Caco-2 (cell line): ENCODE data around the gene TMED5. TPM values are rescaled to one million over a fixed set of nuclear protein-coding genes. Genes with fewer than 3 reads are reported as not detected.

Experiments
- BruUV-seq: library from RNA; stranded (reverse); fragments of 400-500 nt; replicated peaks from 2 replicates; lab custom pipeline; 2021; lab: Mats Ljungman, UMichigan
- CTCF ChIA-PET: fragments of 300-600 bp; sonication (Branson Sonifier 250); formaldehyde crosslinking; loops from one replicate; lab custom pipeline; 2022; ENCODE audit warnings: antibody characterized with exemption; lab: Charles Lee
- POLR2A ChIA-PET: fragments of 300-600 bp; sonication (Branson Sonifier 250); formaldehyde crosslinking; loops from one replicate; lab custom pipeline; 2022; ENCODE audit warnings: antibody characterized with exemption; lab: Charles Lee
- DNase-seq, 2 experiments: peaks; one replicate each; pipeline versions ENCODE4 v3.0.0 to v3.0.0-alpha.2; 2020 to 2022
- H3K27me3 ChIP-seq: replicated peaks from 2 replicates; pipeline ENCODE4 v1.6.0; 2011; ENCODE audit warnings: low read length; ENCODE audit not compliant: control insufficient read depth, insufficient read depth
- H3K36me3 ChIP-seq: 2 replicates; pipeline ENCODE4 v1.5.1; 2011; ENCODE audit warnings: low read length; ENCODE audit not compliant: control insufficient read depth, insufficient read depth
- H3K4me1 ChIP-seq: fragments of 250-450 bp; sonication (Bioruptor Pico); 2 replicates; pipeline ENCODE4 v1.5.1; 2020; ENCODE audit warnings: mild to moderate bottlenecking
- H3K4me3 ChIP-seq: 2 replicates; pipeline ENCODE4 v1.5.1; 2011; ENCODE audit warnings: low read depth, mild to moderate bottlenecking, control low read depth, low read length
- H3K9me3 ChIP-seq: fragments of 250-450 bp; sonication (Bioruptor Pico); 2 replicates; pipeline ENCODE4 v1.5.1; 2020; ENCODE audit warnings: mild to moderate bottlenecking, moderate library complexity
- H3K27ac Mint-ChIP-seq: one replicate; pipeline ENCODE4 v1.8.0; 2022; ENCODE audit warnings: mixed read lengths; ENCODE audit not compliant: unreplicated experiment
- H3K27me3 Mint-ChIP-seq: one replicate; pipeline ENCODE4 v1.8.0; 2022; ENCODE audit warnings: mixed read lengths; ENCODE audit not compliant: insufficient read depth, unreplicated experiment
- H3K36me3 Mint-ChIP-seq: one replicate; pipeline ENCODE4 v1.8.0; 2022; ENCODE audit warnings: mild to moderate bottlenecking, mixed read lengths; ENCODE audit not compliant: insufficient read depth, unreplicated experiment
- H3K4me1 Mint-ChIP-seq: one replicate; pipeline ENCODE4 v1.8.0; 2022; ENCODE audit warnings: low read depth, mixed read lengths; ENCODE audit not compliant: unreplicated experiment
- H3K4me3 Mint-ChIP-seq: one replicate; pipeline ENCODE4 v1.8.0; 2022; ENCODE audit warnings: mild to moderate bottlenecking, moderate library complexity, mixed read lengths; ENCODE audit not compliant: unreplicated experiment
- H3K9me3 Mint-ChIP-seq: one replicate; pipeline ENCODE4 v1.8.0; 2022; ENCODE audit warnings: mixed read lengths; ENCODE audit not compliant: unreplicated experiment
- intact Hi-C: fragments of 100-400 bp; cut with micrococcal nuclease; formaldehyde crosslinking; loops from one replicate; pipeline ENCODE4 v1.10.0; 2022; ENCODE audit not compliant: unreplicated experiment
- total RNA-seq: library from RNA; stranded (reverse); gene quantifications from 2 replicates; pipeline ENCODE4 v1.2.3, GENCODE V29; 2022
- TF ChIP-seq, protein P1 (sequence below), 2 experiments: fragments of 200-600 bp in 1 of 2; IDR thresholded peaks; 1 replicate in 1 of 2; 2 replicates in 1 of 2; pipeline versions ENCODE4 v1.5.1 to v1.8.0; 2011 to 2022; ENCODE audit warnings: antibody characterized with exemption in 1 of 2, control low read depth in 1 of 2, inconsistent platforms in 1 of 2, low read depth in 1 of 2, low read length in 1 of 2, mild to moderate bottlenecking in 1 of 2, moderate library complexity in 1 of 2; ENCODE audit not compliant: insufficient read depth in 1 of 2, severe bottlenecking in 1 of 2, unreplicated experiment in 1 of 2

The TMED5 gene
- total RNA-seq, 1 experiment from 2014 or later: 52.6 TPM

- Histone ChIP-seq H3K4me1 (no peaks in the 10 kb centered on the region), H3K9me3 (no peaks in the 10 kb centered on the region), H3K27me3 (no peaks in the 10 kb centered on the region), H3K36me3 (no peaks in the 10 kb centered on the region), H3K4me3 (no peak overlapping the region)
- no TSS peak for BruUV-seq
- no peaks in the 10 kb centered on the region for H3K4me1 Mint-ChIP-seq
- no peaks in the 10 kb centered on the region for H3K9me3 Mint-ChIP-seq
- ChIA-PET CTCF (no interaction called here), POLR2A (no interaction called here)
- peaks cover 24% of the 10 kb centered on the region for H3K36me3 Mint-ChIP-seq
- no peak for DNase-seq
- H3K4me3 Mint-ChIP-seq: no peak overlapping the region
- intact Hi-C loops: no loop called here
- TF ChIP-seq, protein P1, sequence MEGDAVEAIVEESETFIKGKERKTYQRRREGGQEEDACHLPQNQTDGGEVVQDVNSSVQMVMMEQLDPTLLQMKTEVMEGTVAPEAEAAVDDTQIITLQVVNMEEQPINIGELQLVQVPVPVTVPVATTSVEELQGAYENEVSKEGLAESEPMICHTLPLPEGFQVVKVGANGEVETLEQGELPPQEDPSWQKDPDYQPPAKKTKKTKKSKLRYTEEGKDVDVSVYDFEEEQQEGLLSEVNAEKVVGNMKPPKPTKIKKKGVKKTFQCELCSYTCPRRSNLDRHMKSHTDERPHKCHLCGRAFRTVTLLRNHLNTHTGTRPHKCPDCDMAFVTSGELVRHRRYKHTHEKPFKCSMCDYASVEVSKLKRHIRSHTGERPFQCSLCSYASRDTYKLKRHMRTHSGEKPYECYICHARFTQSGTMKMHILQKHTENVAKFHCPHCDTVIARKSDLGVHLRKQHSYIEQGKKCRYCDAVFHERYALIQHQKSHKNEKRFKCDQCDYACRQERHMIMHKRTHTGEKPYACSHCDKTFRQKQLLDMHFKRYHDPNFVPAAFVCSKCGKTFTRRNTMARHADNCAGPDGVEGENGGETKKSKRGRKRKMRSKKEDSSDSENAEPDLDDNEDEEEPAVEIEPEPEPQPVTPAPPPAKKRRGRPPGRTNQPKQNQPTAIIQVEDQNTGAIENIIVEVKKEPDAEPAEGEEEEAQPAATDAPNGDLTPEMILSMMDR (IDR thresholded peaks at IDR 0.05; ENCODE audit: insufficient read depth in 1 of 2, low read depth in 1 of 2, low read length in 1 of 2, severe bottlenecking in 1 of 2, unreplicated experiment in 1 of 2): no peak
- H3K27me3 Mint-ChIP-seq: no peaks in the 10 kb centered on the region
- H3K27ac Mint-ChIP-seq: no peak overlapping the region
Observed at GRCh38 chr1:93143136-93143535, 37.1 kb downstream of the TMED5 start.

- no peaks in the 10 kb centered on the region for H3K9me3 Mint-ChIP-seq
- Histone ChIP-seq H3K4me3 (no peak overlapping the region), H3K36me3 (no peaks in the 10 kb centered on the region), H3K9me3 (no peaks in the 10 kb centered on the region), H3K4me1 (no peaks in the 10 kb centered on the region), H3K27me3 (no peaks in the 10 kb centered on the region)
- peaks cover 15% of the 10 kb centered on the region for H3K36me3 Mint-ChIP-seq
- no peaks in the 10 kb centered on the region for H3K4me1 Mint-ChIP-seq
- no peak for DNase-seq
- CTCF ChIA-PET: no interaction called here
- TF ChIP-seq, protein P1 (IDR thresholded peaks at IDR 0.05; ENCODE audit: insufficient read depth in 1 of 2, low read depth in 1 of 2, low read length in 1 of 2, severe bottlenecking in 1 of 2, unreplicated experiment in 1 of 2): no peak
- intact Hi-C loops: no loop called here
- H3K4me3 Mint-ChIP-seq: no peak overlapping the region
- no peak overlapping the region for H3K27ac Mint-ChIP-seq
- no peaks in the 10 kb centered on the region for H3K27me3 Mint-ChIP-seq
- POLR2A ChIA-PET: no interaction called here
- no TSS peak for BruUV-seq
Observed at GRCh38 chr1:93142161-93142560, 38.1 kb downstream of the TMED5 start.

GRCh38 chr1:93140106-93140505, 40.1 kb downstream of the TMED5 start:
- H3K36me3 ChIP-seq: no peaks in the 10 kb centered on the region
- H3K4me3 Mint-ChIP-seq: no peak overlapping the region
- no TSS peak for BruUV-seq
- intact Hi-C loops: no loop called here
- no peaks in the 10 kb centered on the region for H3K27me3 ChIP-seq
- no peaks in the 10 kb centered on the region for H3K9me3 Mint-ChIP-seq
- no peak overlapping the region for H3K4me3 ChIP-seq
- H3K27me3 Mint-ChIP-seq: no peaks in the 10 kb centered on the region
- DNase-seq: no peak
- H3K4me1 Mint-ChIP-seq: no peaks in the 10 kb centered on the region
- ChIA-PET POLR2A (no interaction called here), CTCF (no interaction called here)
- H3K4me1 ChIP-seq: no peaks in the 10 kb centered on the region
- H3K27ac Mint-ChIP-seq: no peak overlapping the region
- H3K9me3 ChIP-seq: no peaks in the 10 kb centered on the region
- H3K36me3 Mint-ChIP-seq: peaks cover 16% of the 10 kb centered on the region
- TF ChIP-seq, protein P1 (IDR thresholded peaks at IDR 0.05; ENCODE audit: insufficient read depth in 1 of 2, low read depth in 1 of 2, low read length in 1 of 2, severe bottlenecking in 1 of 2, unreplicated experiment in 1 of 2): no peak
